NCI-H1092 (cell line): Measurements from ENCODE around the gene OR2T10.
"Not testable (repeated sequence)": the region's sequence is repeated elsewhere in the genome, so short reads cannot be mapped to it uniquely, and the experiment has no call there.

Source experiments
- DNase-seq: peaks from one replicate; lab custom pipeline; 2025; lab: John Stamatoyannopoulos, UW

The OR2T10 gene, protein sequence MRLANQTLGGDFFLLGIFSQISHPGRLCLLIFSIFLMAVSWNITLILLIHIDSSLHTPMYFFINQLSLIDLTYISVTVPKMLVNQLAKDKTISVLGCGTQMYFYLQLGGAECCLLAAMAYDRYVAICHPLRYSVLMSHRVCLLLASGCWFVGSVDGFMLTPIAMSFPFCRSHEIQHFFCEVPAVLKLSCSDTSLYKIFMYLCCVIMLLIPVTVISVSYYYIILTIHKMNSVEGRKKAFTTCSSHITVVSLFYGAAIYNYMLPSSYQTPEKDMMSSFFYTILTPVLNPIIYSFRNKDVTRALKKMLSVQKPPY

DNA sequence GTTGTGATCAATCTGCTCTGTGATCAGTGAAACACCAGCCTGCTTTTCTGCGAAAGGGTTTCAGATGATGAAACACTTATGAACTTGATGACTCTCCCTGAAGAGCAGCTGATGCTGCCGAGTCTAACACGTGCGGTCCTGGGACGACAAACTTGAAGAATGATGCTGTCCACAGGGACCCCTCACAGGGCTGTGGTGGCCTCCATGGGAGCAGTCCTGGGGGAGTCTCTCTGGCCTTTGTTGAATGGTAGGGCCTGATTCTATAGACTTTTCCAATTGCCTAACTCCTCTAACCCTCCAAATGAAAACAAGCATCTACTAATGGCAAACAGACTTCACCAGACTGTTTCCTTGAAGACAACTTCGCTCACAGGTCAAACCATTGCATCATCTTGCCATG, at the start of gene OR2T10:
TSS of gene OR2T10 (minus strand) at position 112 of the 400 bp plus-strand sequence. CDS start 3,932 bp downstream, outside the sequence.
- no peak for DNase-seq

GRCh38 chr1:248645178-248645577, 47.7 kb upstream of the OR2T10 start, which contains the start of gene OR2T35:
Gene OR2T35 (minus strand): TSS chr1:248645278. CDS start chr1:248639258, 6,020 bp downstream.
- not testable (repeated sequence) for DNase-seq

- DNase-seq = not testable (repeated sequence)
Measured at GRCh38 chr1:248642971-248643651, 45.6 kb upstream of the OR2T10 start.

DNA sequence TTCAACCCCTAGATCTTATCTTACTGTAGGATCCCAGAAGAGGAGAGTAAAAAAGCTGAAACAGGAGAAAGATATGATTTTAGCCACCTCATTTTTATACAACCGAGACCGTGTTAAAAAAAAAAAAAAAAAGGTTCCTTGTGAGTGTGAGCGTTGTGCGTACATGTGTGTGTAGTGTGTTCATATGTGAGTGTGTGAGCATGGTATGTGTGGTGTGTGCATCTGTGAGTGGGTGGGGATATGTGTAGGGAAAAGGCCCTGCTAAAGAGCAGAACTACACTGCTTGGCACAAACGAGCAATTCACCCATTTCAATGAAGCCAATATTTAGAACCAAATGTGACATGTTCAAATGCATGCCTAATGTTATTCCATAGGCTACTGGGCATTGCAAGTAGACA, 44.1 kb upstream of the OR2T10 start:
- not testable (repeated sequence) for DNase-seq

DNA sequence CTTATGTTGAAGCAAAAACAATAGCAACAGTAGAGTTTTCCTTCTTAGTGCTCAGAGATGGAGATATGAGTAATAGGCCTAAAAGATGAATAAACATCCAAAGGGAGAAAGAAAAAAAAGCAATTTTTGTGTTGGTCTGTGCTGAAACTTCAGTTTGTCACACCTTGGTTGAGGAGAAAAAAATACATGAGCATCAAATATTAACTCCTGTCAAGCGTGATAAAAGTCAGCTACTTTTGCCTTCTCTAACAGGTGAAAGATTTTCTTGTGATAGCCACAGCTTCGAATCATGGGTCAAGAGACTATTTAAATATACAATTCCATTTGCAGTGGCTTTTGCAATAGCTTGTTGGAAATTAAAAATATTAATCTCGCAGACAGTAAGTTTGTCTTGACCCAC, 43.4 kb upstream of the OR2T10 start:
- not testable (repeated sequence) for DNase-seq

DNA sequence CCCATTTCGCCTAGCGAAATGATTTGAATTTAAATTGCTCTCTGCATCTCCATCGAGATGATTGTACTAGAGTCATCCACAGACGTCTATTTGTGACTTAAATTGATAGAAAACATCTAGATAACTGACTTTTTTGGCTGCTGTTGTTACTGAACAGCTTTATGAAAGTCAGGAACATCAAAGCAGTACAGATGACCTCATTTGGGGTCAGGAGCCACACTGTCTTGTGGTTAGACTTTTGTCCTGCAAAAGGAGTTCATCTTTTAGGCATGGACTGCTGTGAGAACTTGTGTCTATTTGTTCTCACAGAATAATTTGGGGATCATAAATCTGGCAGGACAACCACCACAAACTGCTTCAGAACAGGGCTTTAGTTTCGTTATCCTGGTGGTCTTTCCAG, 42.2 kb upstream of the OR2T10 start:
- DNase-seq = not testable (repeated sequence)

DNA sequence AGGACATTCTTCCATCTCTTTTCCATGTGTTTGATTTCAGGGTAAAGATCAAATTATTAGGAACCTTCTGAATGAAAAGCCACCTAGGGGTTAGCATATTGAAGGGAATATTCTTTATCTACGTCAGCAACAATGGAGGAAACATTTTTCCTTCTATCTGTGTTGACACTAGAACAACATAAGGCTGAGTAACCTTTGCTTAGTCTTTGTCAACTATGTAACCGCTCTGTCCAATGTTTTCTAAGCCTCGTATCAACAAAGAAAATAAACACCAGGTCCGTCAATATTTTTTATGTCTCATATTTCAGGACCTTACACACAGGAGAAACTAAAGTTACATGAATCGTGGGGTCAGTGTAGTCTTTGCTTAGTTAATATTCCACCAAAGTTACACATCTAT, 39.1 kb upstream of the OR2T10 start:
- DNase-seq = not testable (repeated sequence)

- DNase-seq = not testable (repeated sequence)
Measured at GRCh38 chr1:248634991-248635390, 37.5 kb upstream of the OR2T10 start, which contains the start of gene OR2T11. Gene OR2T11 (minus strand): TSS chr1:248635091. CDS start chr1:248627128, 7,963 bp downstream.

- no peak for DNase-seq
Measured at GRCh38 chr1:248631354-248632008, 34.0 kb upstream of the OR2T10 start.

DNA sequence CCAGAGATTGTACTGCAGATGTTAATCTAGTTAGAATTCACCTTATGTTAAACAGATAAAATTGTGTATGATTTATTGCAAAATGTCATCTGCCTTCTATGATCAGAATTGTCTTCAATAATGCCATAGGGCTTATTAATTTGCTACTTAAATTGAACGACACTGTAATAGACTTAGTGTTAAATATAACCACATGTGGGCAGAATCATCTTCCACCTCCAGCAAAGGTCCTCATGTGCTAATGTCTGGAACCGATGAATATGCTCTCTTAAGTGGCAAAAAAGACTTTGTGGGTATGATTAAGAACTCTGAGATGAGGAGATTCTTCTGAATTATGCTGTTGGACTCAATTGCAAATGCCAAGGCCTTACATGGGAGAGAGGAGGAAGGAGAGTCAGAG, 33.1 kb upstream of the OR2T10 start:
- no peak for DNase-seq

DNA sequence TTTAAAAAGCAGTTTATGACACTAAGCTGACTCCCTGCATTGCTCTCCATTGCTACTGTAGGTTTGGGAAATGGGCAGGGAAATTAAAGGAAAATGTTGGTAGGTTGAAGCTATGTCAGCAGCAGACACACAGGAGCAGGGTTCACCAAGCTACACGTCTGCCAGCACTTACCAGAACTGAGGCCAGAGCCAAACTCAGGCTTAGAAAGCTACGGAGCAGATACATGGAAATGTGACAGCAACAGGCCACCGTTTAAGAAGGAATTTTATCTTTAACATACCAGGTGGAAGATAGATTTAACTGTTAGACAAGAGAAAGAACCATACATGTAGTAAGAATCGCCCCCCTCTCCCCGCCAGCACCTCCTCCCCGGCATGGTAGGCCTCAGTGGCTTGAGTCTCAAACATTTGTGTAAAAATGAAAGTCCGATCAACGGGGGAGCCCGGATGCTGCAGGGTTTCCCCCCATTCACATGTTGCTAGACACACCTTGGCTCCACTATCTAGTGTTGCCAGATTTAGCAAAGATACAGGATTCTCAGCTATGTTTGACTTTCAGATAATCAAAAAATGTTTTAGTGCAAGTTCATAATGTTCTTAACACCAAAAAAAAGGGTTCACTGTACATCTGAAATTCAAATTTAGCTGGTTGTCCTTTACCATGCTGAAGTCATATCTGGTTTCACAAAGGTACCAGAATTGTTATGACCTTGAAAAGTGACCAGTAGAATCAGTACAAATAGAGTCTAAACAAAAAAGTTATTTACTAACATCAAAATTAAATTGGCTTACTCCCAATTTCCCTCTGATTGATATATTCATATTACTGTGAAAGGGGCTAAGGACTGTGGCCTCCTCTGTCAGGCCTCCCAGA, 30.7 kb upstream of the OR2T10 start:
- DNase-seq = no peak

DNA sequence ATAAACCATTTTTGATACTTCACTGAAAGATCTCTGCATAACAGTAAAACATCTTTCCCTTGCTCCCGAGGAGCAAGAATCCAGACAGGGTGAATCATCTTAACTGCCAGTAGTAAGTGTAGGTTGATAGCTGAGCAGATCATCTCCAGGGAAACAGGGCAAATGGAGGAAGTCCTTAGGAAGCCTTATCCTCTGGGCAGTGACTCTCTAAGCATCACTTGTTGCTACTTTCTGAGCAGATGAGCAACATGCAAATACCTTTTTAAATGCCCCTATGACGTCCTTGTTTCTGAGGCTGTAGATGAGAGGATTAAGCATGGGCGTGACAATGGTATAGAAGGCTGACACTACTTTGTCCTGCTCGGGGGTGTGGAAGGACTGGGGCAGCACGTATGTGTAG, 28.5 kb upstream of the OR2T10 start:
- no peak for DNase-seq

- no peak for DNase-seq
Measured at GRCh38 chr1:248625166-248625565, 27.7 kb upstream of the OR2T10 start.

DNA sequence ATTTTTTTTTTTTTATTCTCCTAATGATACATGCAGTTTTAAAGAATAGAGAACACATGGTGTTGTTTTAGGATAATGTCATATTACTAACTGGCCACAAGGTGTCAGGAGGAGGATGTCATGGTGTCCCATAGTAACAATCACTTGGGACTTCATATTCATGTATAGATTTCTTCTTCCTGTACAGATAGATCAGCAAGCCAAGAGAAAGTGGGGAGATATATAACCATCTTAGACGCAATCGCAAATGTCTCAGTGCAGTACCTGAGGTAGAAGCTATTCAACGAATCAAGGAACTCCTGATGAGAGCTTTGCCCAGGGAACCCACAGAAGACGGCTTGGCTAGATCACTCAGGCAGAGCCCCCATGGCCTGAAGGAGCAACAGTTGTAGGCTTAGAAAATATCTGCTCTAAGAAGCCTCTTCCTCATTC, 25.1 kb upstream of the OR2T10 start:
- peak; percentile 15 for DNase-seq

GRCh38 chr1:248621770-248622169, 24.3 kb upstream of the OR2T10 start:
- DNase-seq = no peak

- DNase-seq = peak; percentile 9
Measured at GRCh38 chr1:248618878-248619277, 21.4 kb upstream of the OR2T10 start.

- no peak for DNase-seq
Measured at GRCh38 chr1:248618119-248618518, 20.6 kb upstream of the OR2T10 start.

- no peak for DNase-seq
Measured at GRCh38 chr1:248613742-248614141, 16.2 kb upstream of the OR2T10 start.

DNA sequence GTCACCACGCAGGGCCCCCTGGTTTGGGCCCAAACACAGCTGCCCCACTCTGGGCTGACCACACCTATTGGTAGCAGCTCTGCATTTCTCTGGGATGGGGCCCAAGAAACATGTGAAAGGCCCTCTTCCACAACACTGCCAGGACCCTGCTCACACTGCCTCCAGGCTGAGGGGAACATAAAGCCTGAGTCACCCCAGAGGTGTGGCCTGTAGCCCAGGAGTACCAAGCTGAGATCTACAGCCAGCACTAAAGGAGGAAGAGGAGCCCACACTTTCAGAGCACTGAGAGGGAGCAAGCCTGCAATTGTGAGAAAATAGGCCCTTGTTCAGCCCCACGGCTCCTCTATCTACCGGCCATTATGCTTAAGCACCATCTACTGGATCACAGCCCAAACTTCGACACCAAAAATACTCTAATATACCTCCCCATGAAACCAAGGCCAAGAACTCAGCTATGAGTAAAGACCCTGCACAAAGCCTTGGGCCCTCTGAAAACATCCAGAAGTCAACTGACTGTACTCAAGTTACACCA, 14.4 kb upstream of the OR2T10 start:
- DNase-seq = no peak

GRCh38 chr1:248610301-248610700, 12.8 kb upstream of the OR2T10 start:
- no peak for DNase-seq

- no peak for DNase-seq
Measured at GRCh38 chr1:248599396-248599795, 1.9 kb upstream of the OR2T10 start.
